Stimulated activated CD4-positive, alpha-beta T cell treated with anti-CD3 and anti-CD28 coated beads, Interleukin-1b, Interleukin-23, amount 100 ng/mL, for 1 hour (primary cell): ENCODE results near the gene PLLP.
"Not testable (repeated sequence)": the region's sequence is repeated elsewhere in the genome, so short reads cannot be mapped to it uniquely, and the experiment has no call there.

Experiments used
- DNase-seq, 2 donors: peaks; one replicate each; pipeline ENCODE4 v3.0.0-alpha.2; 2020; ENCODE audit warnings: low read depth in 2 of 2

Gene PLLP

GRCh38 chr16:57303021-57303909 is 18.8 kb upstream of the PLLP start:
- no peak for DNase-seq

DNA sequence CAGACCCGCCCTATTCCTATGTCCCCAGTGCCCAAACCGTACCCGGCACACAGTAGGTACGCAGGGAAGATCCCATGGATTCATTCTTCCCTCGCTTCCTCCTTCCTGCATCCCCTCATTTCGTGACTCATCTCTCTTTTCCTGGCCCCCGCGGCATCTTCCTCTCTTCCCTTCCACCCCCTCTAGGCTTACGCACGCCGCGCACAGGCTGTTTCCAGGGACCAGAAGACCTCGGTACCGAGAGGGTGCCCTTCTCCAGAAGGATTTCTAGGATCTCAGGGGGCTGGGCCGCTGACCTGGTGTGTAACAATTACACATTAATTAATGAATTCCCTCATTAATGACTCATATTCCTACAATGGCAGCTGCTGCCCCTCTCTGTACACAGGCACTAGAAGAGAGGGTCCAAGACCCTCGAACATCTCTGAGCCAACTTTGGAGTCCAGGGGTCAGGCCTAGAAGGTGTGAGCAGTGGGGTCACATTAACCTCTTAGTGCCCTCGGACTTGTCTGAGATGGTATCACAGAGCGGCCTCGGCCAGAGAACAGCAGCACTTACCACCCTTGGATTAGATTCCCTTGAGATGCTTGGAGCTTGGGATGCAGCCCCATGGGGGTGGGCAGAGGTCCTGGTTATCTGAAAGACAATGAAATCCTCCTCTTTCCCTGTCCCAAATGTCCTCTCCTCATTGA is 16.8 kb upstream of the PLLP start:
- no peak for DNase-seq

- DNase-seq, result peak; percentile 97 to 98
Measured at GRCh38 chr16:57300387-57301125, 16.1 kb upstream of the PLLP start.

DNA sequence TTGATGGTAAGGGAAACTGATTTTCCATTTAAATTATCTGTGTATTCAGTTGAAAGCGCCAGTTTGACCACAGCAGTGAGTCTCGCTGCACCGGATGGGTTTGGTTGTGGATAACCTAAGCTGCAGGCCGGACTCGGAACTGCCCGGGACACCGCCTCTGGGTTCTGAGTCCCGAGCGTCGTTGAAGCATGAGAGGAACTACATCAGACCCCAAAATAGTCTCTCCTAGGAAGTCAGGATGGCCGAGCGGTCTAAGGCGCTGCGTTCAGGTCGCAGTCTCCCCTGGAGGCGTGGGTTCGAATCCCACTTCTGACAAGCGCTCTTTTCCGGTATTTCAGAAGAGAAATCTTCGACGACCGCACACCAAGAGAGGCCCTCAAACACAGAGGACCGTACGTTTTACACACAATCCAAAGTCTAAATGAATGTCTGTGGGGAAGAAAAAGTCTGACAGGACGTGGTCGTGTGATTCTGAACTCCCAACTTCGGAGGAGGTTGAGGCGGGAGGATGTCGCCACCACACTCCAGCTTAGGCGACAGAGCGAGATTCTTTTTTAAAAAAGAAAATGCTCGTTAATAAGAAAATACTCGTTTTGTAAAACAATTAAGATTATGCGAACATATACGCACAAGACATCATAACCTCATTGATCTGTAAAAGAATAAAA is 15.4 kb upstream of the PLLP start:
- DNase-seq, result peak; percentile 63 to 77

- DNase-seq, result no peak
Measured at GRCh38 chr16:57299009-57299718, 14.7 kb upstream of the PLLP start.

DNA sequence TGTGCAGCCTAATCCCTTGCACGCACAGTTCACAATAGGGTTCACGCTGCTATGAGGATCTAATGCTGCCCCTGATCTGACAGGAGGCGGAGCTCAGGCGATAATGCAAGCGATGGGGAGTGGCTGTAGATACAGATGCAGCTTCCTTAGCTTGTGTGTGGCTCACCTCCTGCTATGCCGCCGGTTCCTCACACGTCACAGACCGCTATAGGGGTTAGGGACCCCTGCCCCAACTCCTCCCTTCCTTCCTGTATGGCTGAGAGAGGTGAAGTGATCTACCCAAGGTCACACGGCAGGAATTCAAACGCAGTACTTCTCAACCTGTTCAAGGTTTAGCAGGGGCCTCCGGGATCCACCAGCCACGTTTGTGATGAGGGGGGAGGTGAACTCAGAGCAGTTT is 13.4 kb upstream of the PLLP start:
- no peak for DNase-seq

- no peak for DNase-seq
Measured at GRCh38 chr16:57289391-57290257, 5.2 kb upstream of the PLLP start.

DNA sequence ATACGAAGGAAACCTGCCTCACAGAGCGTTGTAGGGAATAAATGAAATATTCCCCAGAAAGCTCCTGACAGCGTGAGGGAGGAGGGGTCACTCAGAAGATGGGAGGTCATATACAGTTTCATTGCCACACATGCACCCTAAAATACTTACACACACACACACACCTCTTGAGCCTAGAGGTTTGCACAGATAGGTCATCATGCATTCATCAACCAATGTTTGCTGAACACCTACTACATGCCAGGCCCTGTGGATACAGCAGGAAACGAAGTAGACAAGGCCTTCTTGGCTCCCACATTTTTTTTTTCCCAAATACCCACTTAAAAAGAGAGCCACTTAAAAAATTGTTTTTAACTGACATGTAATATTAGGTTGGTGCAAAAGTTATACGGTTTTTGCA is 907 bp upstream of the PLLP start:
- DNase-seq, result no peak

GRCh38 chr16:57284952-57285363 is 486 bp upstream of the PLLP start:
- DNase-seq, result no peak

DNA sequence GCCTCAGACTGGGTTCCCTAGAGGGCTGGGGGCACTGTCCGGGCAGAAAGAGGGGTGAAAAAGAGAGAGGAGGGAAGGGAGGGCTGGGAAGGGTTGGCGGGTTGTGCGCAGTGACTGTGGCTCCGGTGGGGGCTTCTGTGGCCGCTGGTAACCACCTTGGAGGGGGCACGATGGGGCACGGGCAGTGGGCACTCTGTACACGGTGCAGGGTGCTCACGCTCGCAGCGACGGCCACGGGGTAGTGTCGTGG is 588 bp downstream of the PLLP start:
- DNase-seq, result no peak

DNA sequence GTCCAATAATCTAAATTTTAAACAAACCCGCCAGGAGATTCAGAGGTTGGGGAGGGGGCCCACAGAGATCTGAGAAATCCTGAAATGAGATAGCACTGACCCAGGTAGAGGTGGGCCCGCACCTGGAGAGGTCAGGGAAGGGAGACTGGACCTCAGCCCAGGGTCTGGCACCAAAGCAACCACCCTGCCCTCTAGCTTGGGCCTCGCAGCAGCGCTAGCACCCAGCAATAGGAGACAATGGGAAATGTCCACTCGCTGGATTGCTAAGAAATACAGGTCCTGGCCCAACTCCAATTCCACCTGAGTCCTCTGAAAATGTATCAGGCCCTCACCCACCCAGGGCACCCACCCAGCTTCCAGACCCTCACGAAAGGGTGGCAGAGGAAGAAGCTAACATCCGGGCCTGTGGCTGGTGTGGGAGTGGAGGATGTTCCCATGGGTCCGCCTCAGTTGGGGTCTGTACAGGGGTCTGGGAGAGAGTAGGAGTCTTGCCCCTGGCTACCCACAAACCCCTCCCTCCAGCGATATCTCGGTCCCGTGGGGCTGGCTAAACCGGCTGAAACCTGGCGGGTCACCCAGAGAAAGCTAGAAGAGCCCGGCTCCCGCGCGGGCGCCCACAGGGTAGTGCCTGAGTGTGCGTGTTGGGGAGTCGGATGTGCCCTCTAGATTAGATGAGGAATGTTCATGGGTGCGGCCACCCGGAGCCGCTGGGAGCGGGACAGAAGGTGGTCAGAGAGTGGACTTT is 1.1 kb downstream of the PLLP start:
- no peak for DNase-seq

DNA sequence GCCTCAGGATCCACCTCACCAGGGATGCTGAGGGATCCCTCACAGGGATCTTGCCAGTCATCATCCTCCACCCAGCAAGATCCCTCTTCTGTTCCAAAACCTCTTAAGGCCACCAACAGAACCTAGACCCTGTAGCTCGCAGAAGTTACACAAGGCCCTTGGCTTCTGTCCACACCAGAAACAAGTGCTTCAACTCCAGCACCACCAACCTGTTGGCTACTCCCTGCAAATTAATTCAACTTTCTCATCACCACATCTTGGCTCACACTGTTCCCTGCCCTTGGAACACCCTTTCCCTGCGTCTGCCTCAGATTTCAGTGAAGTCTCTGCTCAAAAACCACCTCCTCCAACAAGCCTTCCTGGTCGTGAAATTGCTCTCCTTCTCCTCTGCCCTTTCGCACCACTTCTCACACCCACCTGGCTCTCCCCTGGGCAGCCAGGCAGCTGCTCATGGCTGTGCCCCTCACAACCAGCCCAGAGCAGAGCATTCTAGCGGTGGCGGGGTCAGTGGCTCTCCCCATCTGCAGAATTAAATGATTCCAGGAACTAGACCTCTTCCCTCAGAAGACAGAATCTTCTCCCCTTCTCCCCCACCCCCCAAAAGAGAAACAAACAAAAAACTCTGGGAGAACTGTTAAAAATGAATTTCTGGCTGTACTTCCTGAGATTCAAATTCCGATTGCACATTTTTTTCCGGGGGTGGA is 1.8 kb downstream of the PLLP start:
- no peak for DNase-seq

GRCh38 chr16:57281791-57282190 is 2.7 kb downstream of the PLLP start:
- DNase-seq, result no peak

GRCh38 chr16:57279780-57280638 is 4.5 kb downstream of the PLLP start:
- DNase-seq, result no peak

- no peak for DNase-seq
Measured at GRCh38 chr16:57278494-57278893, 6.0 kb downstream of the PLLP start.

DNA sequence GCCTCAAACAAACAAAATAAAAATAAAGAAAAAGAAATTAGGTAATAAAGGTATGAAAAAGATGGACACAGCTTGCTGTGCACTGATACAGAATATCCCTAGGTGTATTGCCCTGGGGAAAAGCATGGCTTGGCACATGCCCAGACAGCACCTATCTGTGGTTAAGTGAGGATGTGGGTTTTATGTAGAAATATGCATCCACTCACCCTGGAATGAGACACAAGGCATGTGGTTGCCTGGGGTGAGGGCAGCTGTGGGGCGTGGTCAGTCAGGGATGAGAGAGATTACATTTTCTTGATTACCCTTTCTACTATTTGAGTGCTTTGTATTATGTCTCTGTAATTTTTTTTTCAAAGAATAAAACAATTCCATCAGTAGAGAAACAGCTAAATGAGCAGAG is 6.9 kb downstream of the PLLP start:
- no peak for DNase-seq

DNA sequence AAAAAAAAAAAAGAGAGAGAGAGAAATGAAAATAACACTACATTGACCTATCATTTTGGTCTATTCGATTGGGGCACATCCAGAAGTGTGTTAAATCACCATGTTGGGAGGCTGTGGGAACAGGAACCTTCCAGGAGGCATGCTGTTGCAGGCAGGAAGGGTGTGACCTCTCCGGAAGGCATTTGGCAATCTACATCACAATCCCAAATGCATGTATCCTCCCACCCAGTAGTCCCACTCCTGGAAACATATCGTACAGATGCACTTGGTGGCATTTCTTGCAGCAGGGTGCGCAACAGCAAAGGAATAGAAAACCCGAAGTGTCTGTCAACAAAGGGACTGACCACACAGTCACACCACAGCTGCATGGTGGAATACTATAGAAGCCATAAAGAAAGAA is 7.9 kb downstream of the PLLP start:
- DNase-seq, result no peak

DNA sequence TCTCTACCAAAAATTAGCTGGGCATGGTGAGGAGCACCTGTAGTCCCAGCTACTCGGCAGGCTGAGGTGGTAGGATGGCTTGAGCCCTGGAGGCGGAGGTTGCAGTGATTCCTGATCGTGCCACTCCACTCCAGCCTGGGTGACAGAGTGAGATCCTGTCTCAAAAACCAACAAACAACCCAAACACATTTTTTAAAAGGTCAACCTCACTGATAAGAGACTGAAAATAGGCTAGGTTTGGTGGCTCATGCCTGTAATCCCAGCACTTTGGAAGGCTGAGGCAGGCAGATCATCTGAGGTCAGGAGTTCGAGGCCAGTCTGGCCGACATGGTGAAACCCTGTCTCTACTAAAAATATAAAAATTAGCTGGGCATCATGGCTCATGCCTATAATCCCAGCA is 8.5 kb downstream of the PLLP start:
- DNase-seq, result not testable (repeated sequence)
